ENCODE measurements around the gene ATG4B.

Gene ATG4B

DNA sequence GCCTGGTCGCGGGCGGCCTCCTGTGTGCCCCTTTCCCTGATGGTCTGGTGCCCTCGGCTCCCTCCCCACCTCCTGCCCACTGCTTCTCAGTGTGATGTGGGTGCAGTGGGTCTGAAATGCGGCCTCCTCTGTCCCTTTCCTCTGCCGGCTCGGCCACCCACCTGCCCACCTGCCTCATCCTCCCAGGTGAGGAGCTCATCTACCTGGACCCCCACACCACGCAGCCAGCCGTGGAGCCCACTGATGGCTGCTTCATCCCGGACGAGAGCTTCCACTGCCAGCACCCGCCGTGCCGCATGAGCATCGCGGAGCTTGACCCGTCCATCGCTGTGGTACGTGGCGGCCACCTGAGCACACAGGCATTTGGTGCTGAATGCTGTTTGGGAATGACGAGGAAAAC is 30.9 kb downstream of the ATG4B start:
- DNase-seq, result no peak

DNA sequence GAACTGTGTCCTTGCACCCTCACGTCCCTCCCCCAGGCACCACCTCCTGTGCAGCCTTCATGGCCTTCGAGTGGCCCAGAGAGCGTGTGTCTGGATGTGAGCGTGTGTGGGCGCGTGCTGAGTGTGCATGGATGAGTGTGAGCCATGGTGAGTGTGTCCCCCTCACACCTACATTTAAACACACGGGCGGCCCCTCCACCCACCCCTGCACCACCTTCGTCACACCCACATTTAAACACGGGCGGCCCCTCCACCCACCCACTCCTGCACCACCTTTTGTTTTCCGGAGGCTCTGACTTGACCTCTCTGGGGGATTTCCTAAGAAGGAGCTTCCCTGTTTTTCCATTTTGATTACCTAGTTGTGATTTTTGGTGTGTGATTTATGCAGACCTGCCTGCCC is 31.3 kb downstream of the ATG4B start:
- DNase-seq, result no peak

DNA sequence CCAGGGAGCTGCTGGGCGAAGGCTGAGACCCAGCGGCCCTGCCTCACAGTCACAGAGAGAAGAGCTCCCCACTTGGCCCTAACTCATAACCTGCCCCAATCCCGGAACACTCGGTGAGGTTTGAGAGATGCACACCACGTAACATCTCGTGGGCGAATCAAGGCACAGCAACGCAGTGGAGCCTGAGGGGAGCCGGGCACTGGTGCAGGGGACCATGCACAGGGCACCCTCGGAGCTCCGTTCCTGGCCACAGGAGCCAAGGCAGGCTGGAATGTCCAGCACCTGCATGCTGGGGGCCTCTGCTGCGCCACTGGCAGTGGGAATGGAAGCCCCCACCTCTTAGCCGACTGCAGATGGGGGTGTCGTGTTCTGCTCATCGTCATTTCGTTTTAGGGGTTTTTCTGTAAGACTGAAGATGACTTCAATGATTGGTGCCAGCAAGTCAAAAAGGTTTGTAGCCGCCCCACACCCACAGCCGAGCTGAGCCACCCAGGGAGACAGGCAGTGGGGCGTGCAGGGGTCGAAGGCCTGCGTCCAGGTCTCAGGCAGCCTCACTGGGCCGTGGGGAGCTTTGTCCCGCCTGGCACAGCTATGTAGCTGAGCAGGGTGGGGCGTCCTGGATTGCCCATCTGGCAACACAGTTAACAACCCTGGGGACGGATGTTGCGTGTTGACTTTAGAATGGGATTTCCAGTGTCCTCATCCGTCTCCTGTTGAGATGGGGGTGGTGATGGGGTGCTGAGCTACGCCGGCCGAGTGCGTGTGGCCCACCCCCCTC is 33.0 kb downstream of the ATG4B start:
- DNase-seq, result no peak

DNA sequence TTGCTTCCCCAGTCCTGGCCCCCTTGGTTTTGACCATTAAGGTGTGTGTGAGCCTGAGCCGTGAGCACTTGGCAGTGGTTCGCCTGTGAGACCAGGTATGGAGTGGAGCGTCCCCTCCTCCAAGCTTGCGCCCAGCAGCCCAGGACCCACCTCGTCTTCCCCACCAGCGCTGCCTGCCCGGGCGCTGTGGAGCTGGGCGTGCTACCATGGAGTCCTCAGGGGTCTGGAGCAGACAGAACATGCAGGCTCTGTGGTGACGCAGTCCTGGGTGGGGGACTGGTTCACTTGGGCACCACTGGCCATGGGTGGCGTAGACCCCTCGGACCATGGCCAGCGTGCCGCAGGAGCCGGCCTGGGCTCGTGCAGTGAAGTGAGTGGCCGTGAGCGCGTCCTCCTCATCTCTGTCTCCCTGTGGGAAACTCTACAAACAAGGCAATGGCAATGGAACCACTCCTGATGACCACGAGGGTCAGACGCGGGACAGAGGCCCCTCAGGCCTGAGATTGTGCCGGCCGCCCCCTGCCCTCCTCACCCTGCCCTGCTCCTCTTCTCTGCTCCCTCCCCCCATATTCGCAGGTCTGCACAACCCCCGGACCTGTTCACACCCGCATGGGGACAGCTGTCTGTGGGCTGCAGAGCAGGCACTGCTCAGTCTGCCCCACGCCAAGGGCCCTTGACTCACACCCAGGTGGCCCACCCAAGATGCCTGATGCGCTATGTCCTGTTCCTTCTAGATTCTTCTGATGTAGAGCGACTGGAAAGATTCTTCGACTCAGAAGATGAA is 34.2 kb downstream of the ATG4B start:
- no peak for DNase-seq

DNA sequence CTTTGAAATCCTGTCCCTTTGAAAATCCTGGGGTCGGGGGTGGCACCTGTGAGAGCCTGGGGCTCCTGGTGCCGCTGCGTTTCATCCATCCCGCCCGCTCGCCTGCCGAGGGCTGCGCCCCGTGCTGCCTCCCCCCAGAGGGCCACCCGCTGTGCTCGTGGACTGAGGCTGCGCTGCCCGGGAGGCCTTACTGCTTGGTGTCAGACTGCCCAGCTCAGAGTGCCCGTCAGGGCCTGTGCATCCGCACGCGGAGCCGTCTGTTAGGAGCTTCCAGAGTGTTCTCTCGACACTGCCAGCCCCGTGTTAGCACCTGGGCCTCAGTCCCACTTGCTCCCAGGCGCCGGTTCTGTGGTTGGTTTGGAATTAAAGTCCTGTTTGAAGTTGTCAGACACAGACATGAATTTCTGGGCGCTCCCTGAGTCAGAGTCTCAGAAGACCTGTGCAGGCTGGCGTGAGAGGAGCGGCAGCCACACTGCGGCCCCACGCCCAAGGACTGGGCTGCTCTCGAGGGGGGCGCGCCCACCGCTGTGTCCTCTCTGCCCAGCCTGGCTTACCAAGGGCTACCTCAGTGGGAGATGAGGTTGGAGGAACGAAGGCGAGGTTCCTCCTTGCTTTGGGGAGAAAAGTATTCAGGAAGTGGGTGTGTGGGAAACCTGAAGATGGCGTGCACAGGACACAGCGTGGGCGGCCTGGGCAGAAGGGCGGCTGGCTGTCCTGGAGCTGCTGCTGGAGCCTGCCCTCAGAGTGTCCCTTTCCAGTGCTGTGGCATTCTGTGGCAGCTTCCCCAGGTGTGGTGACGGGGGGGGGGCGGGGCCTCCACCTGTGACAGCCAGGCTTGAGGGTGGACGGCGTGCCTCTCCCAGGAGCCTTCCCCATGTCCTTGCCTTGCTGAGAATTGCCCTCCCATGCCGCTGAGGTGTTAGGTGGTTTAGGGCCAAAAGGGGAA is 35.0 kb downstream of the ATG4B start:
- DNase-seq, result no peak

DNA sequence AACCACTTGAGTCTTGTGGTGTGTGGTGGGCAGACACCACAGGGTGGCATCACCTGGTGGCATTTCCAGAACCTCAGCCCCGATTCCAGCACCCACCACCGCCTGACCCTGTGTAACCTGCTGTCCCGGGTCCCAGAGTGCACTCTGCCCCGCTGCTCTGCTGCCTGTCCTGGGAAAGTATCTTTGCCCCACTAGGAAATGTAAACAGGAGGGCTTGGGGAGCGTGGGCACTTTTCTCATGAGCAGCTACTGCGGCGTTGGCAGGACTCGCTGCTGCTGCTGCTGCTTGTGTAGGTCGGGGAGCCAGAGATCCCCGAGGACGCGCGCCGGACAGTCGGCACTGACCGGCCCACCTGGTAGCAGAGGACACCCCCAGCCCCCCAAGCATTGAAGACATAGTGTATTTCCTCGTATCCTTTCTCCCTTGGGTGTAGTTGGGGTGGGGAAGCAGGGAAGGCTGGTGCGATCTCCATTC is 35.7 kb downstream of the ATG4B start:
- DNase-seq, result no peak

DNA sequence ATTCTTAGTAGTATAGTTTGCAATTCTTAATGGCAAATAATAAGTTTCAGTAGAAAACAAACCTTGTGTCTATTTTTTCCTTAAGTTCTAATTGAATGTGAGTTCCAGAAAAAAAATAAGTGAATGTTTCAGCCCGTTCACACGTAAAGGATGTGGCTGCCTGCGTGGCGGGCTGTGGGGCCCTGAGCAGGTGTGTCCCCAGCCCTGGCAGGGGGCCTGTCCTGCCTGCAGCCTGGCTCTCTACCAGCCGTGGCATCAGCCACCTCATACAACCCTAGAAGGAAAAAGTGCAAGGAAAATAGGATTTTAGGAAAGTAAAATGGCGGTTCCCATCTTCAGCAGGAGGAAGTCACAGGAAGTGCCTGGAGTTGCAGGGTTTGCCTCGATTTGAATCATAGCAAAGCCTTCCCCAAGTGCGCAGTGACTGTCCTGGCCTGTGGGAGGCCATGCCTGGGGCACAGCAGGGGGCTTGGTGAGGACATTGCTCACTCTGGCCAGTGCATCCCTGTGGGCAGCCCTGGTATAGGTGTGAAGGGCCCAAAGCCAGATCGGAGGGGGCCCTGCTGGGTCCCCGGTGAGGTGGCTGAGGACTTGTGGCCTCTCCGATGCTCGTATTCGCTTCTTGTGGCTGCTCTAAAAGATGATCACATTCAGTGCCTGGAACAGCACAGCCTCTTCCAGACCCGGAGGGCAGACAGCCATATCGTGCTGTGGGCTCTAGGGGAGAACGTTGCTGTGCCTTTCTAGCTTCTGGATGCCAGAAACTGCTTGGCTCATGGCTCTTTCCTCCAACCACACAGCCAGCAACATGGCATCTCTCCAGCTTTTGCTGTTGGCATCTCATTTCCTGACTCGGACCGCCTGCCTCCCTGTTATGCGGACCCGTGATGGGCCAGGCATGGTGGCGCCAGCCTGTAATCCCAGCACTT is 36.6 kb downstream of the ATG4B start:
- DNase-seq, result no peak

DNA sequence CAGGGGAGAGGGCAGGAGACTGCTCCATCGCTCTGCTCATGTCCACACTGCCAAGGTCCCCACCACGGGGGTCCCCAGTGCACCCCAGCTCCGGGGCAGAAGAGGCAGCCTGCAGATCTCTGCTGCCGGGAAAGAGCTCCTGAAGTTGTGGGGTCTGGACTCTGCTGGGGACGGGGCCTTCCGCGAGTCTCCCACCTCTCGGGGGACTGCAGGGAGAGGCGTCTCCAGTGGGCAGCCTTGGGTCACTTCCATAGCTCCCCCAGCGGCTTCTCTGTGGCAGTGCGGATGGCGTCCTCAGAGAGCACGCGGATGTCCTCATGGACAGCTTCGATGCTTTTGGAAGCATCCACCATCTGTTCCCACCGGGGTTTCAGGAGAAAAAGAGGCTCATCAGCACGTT is 38.4 kb downstream of the ATG4B start:
- no peak for DNase-seq

DNA sequence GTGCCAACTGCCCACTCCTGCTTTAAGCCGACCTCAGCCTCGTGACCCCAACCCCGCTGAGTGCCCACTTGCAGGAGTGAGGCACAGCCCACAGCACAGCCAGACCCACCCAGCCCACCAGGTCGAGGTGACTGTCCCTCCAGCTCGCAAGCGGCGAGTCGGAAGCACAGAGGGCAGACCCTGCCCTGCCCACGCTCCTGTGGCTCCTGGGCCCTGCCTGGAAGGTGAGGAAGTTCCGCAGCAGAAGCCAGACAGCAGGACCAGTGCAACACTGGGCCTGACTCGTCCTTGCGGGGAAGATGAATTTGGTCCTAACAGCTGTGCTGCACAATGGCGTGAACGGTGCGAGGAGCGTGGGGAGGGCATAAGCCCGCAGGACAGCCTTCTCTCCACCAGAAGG is 39.2 kb downstream of the ATG4B start:
- DNase-seq, result no peak

DNA sequence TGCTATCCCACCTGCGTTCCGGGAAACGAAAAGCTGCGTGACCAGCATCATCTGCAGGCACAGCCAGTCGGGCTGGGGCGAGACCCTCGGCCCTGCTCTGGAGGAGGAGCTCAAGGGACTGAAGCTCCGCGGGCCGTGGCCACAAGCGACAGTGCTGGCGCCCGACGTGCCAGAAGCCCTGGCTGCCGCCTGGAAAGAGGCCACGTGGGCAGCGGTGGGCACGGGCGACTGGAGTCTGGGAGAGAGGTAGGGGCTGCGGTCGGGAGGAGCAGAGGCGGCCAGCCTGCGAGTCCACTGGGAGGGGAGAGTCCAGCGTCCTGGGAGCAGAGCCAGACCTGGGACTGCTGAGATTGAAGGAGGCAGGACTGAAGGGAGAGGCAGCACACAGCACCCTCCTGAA is 39.9 kb downstream of the ATG4B start:
- no peak for DNase-seq

DNA sequence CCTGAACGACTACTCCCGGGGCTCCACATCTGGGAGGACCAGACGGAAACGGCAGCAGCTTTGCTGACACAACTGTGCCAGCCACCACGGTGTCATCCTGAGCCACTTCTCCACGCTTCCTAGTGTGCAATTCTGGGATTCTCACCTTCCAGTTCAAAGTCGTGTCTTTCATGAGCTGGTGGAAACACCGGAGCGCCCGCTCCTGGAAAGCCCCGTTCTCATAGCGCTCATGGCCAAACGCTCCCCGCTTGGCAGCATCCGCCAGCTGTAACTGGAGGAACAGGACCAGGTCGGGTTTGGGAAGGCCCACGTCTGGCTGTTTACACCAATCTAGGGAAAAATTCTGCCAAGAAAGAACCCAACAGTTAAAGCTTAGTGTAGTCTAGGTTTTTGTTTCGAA is 40.8 kb downstream of the ATG4B start:
- no peak for DNase-seq

DNA sequence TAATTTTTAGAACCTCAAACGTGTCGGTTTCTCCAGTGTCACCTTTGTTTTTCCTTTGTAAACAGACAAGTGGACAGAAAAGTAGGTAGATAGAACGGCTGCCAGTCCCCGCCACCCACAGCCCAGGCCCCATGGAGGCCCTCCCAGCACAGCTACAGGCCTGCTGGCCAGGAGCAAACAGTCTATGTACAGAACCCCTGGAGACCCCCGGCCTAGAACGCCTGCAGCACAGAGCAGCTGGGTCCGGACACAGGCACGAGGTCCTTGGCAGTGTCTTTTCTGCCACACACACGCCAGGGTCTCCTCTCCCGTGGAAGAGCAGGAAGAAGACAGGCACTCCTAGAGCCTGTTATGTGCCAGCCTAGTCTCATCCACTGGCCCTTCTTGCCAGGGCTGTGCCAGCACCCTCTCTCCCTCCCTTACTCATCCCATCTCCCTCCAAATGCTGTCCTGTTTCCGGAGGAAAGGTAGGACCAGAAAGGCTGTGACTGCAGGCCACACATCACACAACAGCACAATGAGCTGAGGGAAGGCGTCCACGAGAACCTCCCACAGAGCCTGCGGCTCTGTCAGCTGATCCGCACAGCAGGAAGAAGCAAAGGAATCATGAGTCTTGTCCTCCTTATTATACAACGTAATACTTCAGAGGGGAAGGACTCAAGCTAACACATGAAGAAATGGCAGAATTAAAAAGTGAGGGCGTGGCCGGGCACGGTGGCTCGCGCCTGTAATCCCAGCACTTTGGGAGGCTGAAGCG is 41.5 kb downstream of the ATG4B start:
- DNase-seq, result no peak

DNA sequence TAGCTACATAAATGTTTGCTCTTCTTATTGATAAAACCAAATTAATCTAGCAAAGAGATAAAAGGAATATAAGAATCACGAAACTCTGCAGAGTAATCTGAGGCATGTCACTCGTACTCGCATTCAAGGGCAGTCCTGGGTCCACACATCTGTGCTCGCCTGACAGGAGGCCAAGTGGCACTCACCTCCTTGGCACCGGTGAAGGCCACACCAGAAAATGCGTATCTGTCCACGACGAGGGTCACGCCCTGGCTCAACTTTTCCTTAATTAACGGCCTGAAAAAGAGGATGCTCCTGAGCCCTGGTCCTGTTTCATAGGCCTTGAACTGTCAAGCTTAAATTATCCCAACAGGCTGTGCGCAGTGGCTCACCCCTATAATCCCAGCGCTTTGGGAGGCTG is 42.6 kb downstream of the ATG4B start:
- DNase-seq, result no peak

DNA sequence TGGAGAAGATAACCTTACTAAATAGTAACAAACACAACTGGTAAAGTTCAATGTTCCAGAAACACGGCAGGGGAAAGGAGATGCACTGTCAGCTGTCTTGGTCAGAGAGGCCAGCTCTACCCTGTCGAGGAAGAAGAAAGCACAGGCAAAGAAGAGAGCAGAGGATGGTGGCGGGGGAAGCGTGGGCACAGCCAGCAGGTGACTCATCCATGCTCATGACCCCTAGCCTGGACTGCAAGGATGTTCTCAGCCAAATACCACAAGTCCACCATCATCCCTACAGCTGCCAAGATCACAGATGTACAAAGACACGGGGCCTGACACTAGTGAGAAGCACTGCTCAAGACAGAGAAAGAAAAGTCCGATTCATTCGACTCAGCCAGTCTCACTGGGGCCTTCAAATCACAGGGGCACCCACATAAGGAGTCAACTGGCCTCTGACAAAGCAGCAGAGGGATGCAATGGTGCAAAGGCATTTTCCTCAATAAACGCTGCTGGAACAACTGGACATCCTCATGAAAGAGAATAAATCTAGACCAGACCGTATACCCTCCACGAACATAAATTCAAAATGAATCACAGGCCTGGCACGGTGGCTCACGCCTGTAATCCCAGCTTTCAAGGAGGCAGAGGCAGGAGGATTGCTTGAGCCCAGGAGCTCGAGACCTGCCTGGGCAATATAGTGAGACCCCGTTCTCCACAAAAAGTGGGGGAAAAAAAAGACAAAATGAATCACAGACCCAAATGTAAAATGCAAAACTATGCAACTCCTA is 43.5 kb downstream of the ATG4B start:
- no peak for DNase-seq

DNA sequence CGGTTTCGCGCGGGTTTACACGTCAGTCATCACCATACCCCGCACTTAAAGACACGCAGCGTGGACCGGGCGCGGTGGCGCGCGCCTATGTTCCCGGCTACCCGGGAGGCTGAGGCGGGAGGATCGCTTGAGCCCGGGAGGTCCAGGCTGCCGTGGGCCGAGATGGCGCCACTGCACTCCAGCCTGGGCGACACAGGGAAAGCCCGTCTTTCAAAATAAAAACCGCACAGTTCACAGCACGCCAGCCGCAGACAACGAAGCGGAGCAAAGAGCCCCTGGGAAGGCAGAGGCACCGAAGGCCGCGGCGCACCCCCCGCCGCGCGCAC is 48.8 kb downstream of the ATG4B start:
- DNase-seq, result no peak

DNA sequence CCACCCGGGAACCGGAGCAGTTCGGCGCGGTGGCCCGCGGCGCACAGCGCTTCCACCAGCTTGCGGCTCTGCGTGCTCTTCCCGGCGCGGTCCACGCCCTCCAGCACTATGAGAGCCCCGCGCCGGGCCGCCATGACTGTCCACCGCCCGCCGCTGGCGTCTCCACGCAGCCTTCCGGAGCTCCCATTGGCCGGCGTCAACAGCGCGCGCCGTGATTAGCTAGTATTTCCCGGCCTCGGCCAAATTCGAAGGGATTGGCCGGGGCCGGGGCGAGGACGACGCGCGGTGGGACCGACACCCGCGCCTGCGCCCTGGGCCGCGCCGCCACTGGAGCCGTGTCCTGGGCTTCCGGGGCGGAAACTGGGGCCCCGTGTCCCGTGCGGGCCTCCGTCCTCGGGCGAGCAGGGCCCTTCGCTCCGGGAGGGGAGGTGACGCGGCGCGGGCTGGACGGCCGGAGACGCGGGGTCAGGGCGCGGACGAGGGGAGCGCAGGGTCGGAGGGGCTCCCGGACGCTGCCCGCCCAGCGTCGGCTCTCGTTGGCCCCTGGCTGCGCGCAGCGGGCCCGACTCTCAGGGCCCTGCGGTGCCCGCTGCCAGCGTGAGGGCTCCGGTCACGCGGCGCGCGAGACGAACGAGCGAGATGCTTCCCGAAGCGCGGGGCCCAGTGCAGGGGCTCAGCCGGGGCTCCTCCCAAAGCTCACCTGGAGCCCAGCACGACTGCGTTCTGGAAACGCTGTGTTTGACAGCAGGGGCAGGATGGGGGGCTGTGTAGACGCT is 49.3 kb downstream of the ATG4B start, which contains the start of gene DTYMK:
TSS of gene DTYMK (minus strand) at position 166 of the 776 bp plus-strand sequence. CDS start at position 134, 32 bp downstream.
- peak; percentile 95 for DNase-seq

DNA sequence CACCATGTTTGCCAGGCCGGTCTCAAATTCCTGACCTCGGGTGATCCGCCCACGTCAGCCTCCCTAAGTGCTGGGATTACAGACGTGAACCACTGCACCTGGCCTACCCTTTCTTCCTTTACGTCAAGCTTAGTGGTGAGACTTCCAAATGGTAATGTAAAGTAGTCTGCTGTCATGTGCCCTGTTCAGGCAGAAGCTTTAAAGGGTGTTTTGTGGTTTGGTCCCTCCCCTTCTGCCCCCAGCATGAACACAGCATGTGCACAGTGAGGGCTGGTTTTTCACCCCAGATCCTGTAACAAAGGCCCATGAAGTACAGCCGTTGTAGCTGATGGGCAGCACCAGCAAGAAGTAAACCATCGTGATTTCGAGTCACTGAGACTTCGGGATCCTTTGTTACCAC is 51.8 kb downstream of the ATG4B start:
- no peak for DNase-seq

DNA sequence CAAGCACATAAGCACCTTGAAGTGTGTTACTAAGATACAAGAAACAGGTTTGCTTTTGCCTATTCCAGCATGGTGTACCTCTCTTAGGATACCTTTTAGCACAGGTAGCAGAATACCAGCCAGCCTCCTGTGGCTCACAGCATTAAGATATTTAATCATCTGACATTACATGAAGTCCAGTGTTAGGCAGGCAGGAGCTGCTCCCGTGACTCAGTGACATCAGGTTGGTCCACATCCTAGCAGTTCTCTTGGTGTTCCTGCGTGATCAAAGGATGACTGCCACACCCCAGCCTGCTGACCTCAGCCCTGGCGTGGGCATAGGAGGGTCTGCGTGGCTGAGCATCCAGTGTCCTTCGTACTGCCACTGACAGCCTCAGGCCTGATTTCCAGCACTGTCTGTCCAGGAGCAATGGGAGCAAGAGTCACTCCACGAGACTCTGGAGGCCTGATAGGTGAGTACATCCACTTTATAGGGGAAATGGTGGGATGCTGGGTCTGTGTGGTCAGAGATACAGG is 52.8 kb downstream of the ATG4B start:
- DNase-seq, result no peak

DNA sequence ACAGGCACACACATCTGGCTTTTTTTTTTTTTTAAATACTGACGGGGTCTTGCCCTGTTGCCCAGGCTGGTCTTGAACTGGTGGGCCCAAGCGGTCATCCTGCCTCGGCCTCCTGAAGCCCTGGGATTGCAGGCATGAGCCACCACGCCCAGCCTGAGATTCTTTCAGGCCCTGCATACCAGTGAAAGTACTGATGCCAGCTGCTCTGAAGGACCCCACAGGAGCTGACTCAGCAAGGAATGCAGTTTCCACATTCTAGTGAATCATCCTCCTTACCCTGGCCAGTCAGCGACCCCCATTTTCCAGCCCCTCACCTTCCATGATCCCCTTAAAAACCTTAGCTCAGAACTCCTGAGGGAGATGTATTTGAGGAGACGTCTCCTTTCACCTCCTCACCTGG is 55.0 kb downstream of the ATG4B start:
- no peak for DNase-seq

Measured in NCI-H1694 treated with DMSO at 0.1 percent for 48 hours (cell line).